ENCODE data around the gene FXYD5. TPM values are rescaled to one million over a fixed set of nuclear protein-coding genes. Genes with fewer than 3 reads are reported as not detected.

FXYD5 gene
- polyA plus RNA-seq, 2 of the 4 experiments (the other 2 are of a cell fraction) = 70.8 to 113 TPM

DNA sequence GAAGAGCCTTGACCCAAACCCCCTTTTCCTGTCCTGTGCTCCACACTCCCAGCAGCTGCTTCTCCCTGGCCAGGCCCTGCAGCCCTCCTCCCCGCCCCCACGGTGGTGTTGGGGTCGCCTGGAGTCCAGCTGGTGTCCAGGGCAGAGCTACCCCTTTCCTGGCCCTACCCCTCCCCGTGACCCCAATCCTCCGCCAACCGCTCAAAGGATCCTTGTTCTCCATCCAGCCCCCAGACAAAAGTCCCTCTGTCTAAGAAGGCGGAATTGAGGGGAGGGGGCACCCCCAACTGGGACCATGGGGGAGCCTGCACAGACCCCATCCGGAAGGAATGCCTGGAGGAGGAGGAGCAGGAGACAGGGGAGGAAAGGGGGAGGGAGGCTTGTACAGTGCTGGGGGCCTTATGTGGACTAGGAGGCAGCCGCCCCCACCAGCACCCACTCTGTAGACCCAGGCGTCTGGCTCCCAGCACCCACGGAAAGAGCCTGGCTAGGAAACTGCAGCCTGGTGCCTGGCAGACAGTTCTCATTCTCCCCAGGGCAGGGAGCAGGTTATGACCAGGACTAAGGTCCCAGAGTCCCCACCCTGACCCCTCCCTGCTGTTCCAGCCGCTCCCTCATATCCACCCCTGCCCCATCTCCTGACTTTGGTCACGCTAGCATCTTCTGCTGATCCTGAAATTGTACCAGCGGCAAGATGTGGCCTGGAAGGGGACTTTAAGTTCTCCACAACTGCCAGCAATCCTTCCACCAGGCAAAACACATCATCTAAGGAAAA is 39.2 kb upstream of the FXYD5 start, which contains the start of gene FXYD3:
FXYD3 (plus strand) TSS at position 647 of the 775 bp plus-strand sequence. CDS start 3,554 bp downstream, outside the sequence.
- Histone ChIP-seq H3K27ac (peak within 1 kb of the TSS; percentile 19 to 36; a peak in 3 of 6 replicates), H3K4me3 (peak within 1 kb of the TSS; percentile 6; the same call in 2 of the 3 replicates), H3K4me1 (peaks cover 11% of the 10 kb centered on the region; the same call in 2 of the 3 replicates), H3K9me3 (no peaks in the 10 kb centered on the region), H3K4me2 (peak within 1 kb of the TSS; percentile 75)
- peak; percentile 5 to 17; a peak in 3 of 6 replicates for ATAC-seq
- POLR2A ChIA-PET = interaction anchor here (0.8 kb wide), 1 partner anchor 9 kb away, joined by 3 read pairs; no protein-coding TSS in a partner anchor
- FAIRE-seq = no peak
- CTCF ChIA-PET = interaction anchor here (0.6 to 6.9 kb wide), 47 partner anchors 9 to 297 kb away, joined by 3 to 148 read pairs (median 5); partner anchors contain the start of genes FXYD1, FXYD5, FXYD7 and LGI4
- WGBS (ENCODE audit: missing lambda C conversion rate) = 45% methylated on average over 13 of the region's 14 CpGs
- no peak for DNase-seq (ENCODE audit: low read depth in 1 of 2, low spot score in 1 of 2)
- TF ChIP-seq, protein P1, sequence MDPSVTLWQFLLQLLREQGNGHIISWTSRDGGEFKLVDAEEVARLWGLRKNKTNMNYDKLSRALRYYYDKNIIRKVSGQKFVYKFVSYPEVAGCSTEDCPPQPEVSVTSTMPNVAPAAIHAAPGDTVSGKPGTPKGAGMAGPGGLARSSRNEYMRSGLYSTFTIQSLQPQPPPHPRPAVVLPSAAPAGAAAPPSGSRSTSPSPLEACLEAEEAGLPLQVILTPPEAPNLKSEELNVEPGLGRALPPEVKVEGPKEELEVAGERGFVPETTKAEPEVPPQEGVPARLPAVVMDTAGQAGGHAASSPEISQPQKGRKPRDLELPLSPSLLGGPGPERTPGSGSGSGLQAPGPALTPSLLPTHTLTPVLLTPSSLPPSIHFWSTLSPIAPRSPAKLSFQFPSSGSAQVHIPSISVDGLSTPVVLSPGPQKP (IDR thresholded peaks at IDR 0.05; ENCODE audit: low read depth, low read length) = no peak
- TF ChIP-seq BHLHE40 (IDR thresholded peaks at IDR 0.05; ENCODE audit: low read depth, low read length) (no peak), CBX2 (IDR thresholded peaks at IDR 0.05; ENCODE audit: borderline replicate concordance, low read depth) (no peak), RFX5 (IDR thresholded peaks at IDR 0.05) (no peak), CHD4 (IDR thresholded peaks at IDR 0.05; ENCODE audit: borderline replicate concordance) (no peak), HOXA7 (CRISPR knock-in tag; IDR thresholded peaks at IDR 0.05) (no peak), HES2 (IDR thresholded peaks at IDR 0.05) (no peak), EHF (CRISPR knock-in tag; IDR thresholded peaks at IDR 0.05) (no peak), CTCF (IDR thresholded peaks at IDR 0.05) (no peak), POLR2A (IDR thresholded peaks at IDR 0.05; ENCODE audit: low read length) (no peak), TP53 (CRISPR knock-in tag; IDR thresholded peaks at IDR 0.05) (no peak), FOXS1 (CRISPR knock-in tag; IDR thresholded peaks at IDR 0.05) (no peak), SMC3 (IDR thresholded peaks at IDR 0.05) (no peak)
- TF ChIP-seq, protein P2, sequence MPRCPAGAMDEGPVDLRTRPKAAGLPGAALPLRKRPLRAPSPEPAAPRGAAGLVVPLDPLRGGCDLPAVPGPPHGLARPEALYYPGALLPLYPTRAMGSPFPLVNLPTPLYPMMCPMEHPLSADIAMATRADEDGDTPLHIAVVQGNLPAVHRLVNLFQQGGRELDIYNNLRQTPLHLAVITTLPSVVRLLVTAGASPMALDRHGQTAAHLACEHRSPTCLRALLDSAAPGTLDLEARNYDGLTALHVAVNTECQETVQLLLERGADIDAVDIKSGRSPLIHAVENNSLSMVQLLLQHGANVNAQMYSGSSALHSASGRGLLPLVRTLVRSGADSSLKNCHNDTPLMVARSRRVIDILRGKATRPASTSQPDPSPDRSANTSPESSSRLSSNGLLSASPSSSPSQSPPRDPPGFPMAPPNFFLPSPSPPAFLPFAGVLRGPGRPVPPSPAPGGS (IDR thresholded peaks at IDR 0.05) = no peak

DNA sequence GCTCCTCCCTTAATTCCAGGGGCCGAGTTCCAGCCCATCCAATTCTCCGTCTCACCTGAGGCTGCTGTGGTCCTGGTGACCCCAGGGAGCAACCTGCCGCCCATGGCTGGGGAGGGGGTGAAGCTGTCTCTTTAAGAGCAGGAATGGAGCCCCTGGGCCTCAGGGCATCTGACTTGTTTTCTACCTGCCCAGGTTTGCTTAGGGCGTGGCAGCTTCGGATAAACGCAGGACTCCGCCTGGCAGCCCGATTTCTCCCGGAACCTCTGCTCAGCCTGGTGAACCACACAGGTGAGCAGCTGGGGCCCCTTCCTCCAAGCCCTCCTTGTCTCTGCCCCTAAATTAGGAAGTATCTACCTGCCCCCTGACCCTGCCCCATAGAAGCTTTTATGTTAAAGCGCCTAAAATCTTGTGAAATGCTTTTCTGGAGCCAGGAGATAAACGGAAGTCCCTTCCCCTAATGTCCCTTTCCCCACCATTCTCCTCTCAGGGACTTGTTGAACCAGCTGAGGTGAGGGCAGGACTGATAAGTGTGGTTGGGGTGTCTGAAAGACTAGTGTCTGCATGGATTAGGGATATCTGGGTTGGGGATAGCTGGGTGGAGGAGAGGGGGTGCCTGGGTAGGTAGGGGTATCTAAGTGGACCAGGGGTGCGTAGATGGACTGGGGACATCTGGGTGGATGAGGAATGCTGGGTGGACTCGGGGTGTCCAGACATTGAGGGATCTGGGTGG is 38.3 kb upstream of the FXYD5 start:
- Histone ChIP-seq H3K4me2 (no peak overlapping the region), H3K4me1 (peaks cover 19% of the 10 kb centered on the region; the same call in 2 of the 3 replicates), H3K4me3 (no peak overlapping the region), H3K27ac (no peak overlapping the region), H3K9me3 (no peaks in the 10 kb centered on the region)
- peak; percentile 43 for FAIRE-seq
- CTCF ChIA-PET = interaction anchor here (0.9 to 6.9 kb wide), 18 partner anchors 9 to 147 kb away, joined by 3 to 148 read pairs (median 12); partner anchors contain the start of genes FXYD1, FXYD7 and LGI4
- ATAC-seq = no peak
- 50% methylated on average over 13 of the region's 13 CpGs for WGBS (ENCODE audit: missing lambda C conversion rate)
- TF ChIP-seq POLR2AphosphoS2 (conservative IDR thresholded peaks at IDR 0.05; ENCODE audit: low read length) (no peak), GATA3 (IDR thresholded peaks at IDR 0.05; ENCODE audit: borderline replicate concordance) (no peak), MYC (IDR thresholded peaks at IDR 0.05; ENCODE audit: borderline replicate concordance, low read length) (no peak), HES2 (IDR thresholded peaks at IDR 0.05) (no peak), RARB (CRISPR knock-in tag; IDR thresholded peaks at IDR 0.05) (no peak), KDM5A (IDR thresholded peaks at IDR 0.05) (no peak), PHF8 (IDR thresholded peaks at IDR 0.05; ENCODE audit: borderline replicate concordance, low read depth) (no peak), ATOH8 (CRISPR knock-in tag; IDR thresholded peaks at IDR 0.05; ENCODE audit: low read depth) (no peak), CEBPB (IDR thresholded peaks at IDR 0.05) (no peak), JUNB (IDR thresholded peaks at IDR 0.05) (no peak), JUN (IDR thresholded peaks at IDR 0.05) (no peak), HDAC2 (IDR thresholded peaks at IDR 0.05) (no peak), RCOR1 (IDR thresholded peaks at IDR 0.05; ENCODE audit: low read depth, low read length) (no peak)
- POLR2A ChIA-PET = interaction anchor here (0.8 kb wide), 1 partner anchor 8 kb away, joined by 3 read pairs; no protein-coding TSS in a partner anchor
- DNase-seq (ENCODE audit: low read depth in 1 of 2, low spot score in 1 of 2) = no peak
